ENCODE data around the gene ABHD6. TPM values are rescaled to one million over a fixed set of nuclear protein-coding genes. Genes with fewer than 3 reads are reported as not detected.

ABHD6 gene, protein sequence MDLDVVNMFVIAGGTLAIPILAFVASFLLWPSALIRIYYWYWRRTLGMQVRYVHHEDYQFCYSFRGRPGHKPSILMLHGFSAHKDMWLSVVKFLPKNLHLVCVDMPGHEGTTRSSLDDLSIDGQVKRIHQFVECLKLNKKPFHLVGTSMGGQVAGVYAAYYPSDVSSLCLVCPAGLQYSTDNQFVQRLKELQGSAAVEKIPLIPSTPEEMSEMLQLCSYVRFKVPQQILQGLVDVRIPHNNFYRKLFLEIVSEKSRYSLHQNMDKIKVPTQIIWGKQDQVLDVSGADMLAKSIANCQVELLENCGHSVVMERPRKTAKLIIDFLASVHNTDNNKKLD
- 7.1 TPM for total RNA-seq
- polyA plus RNA-seq (ENCODE audit: insufficient read depth in 1 of 8, insufficient read length in 8 of 8, low replicate concordance in 1 of 8), result 1 to 10 TPM; 3.2 to 5.4 (median 4.5) TPM
- long read RNA-seq, donor 1, partial matches to known transcripts, result 0 of 1 reads
- long read RNA-seq, donor 1, other reads (novel, unspliced or antisense), result 0 of 1 reads
- long read RNA-seq, donor 2, result 0 reads
- long read RNA-seq, donor 3, partial matches to known transcripts, result 0 of 3 reads
- long read RNA-seq, donor 3, other reads (novel, unspliced or antisense), result 0 of 3 reads
- long read RNA-seq, donor 4, partial matches to known transcripts, result 0 of 1 reads
- long read RNA-seq, donor 4, other reads (novel, unspliced or antisense), result 0 of 1 reads
- long read RNA-seq, donor 5, partial matches to known transcripts, result 8 of 10 reads
- long read RNA-seq, donor 5, other reads (novel, unspliced or antisense), result 0 of 10 reads
- long read RNA-seq, donor 6, partial matches to known transcripts, result 0 of 5 reads
- long read RNA-seq, donor 6, other reads (novel, unspliced or antisense), result 0 of 5 reads
- long read RNA-seq, donor 7, partial matches to known transcripts, result 5 of 7 reads
- long read RNA-seq, donor 7, other reads (novel, unspliced or antisense), result 0 of 7 reads
- long read RNA-seq, donor 8, result 0 reads
- long read RNA-seq, donor 9, partial matches to known transcripts, result 0 of 1 reads
- long read RNA-seq, donor 9, other reads (novel, unspliced or antisense), result 0 of 1 reads
- long read RNA-seq, donor 10, partial matches to known transcripts, result 0 of 1 reads
- long read RNA-seq, donor 10, other reads (novel, unspliced or antisense), result 0 of 1 reads
- long read RNA-seq, donor 11, partial matches to known transcripts, result 0 of 2 reads
- long read RNA-seq, donor 11, other reads (novel, unspliced or antisense), result 0 of 2 reads

DNA sequence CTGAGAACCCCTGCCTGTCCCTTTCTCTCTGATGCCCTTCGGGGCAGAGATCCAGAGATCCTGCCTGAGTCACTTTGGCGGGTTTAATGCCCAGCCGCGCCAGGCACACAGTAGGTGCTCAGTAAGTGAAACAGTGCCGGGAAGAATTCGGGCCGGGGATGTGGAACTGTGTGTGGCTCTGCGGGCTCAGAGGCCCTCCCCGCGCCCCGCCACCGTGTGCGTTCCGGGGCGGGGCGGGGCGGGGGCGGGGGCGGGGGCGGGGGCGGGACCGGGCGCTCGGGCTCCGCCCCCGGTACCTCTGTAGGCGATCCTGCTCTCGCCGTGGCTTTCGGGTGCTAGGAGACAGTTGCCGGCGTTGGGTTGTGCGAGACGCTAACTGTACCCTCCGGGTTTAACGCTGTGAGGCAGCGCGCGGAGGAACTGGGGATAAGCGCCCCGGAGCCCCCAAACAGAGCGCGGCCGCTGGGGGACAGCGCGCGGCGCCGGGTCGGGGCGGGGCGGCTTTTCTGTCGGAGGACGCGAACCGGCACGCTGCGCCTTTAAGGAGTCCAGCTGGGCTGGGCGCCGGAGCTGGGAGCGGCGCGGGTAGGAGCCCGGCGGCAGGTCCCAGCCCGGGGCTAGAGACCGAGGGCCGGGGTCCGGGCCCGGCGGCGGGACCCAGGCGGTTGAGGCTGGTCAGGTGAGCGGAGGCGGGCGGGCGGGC lies at the start of gene ABHD6:
Gene ABHD6, plus strand, starts transcription at position 555 of the 703 bp plus-strand sequence. CDS start 18,795 bp downstream, outside the sequence.
- no peaks in the 10 kb centered on the region for H3K9me3 ChIP-seq (replicated peaks; ENCODE audit: control insufficient read depth, low read depth, low read length)
- peak within 1 kb of the TSS; percentile 0 for H3K27ac ChIP-seq (ENCODE audit: low read length)
- H3K4me1 ChIP-seq (ENCODE audit: control insufficient read depth, insufficient read depth, low read length), result peaks cover 15% of the 10 kb centered on the region
- peak; percentile 85 for DNase-seq
- no peaks in the 10 kb centered on the region for H3K36me3 ChIP-seq (ENCODE audit: control insufficient read depth, insufficient read depth, low read length)
- H3K4me3 ChIP-seq (ENCODE audit: low read length), result peak within 1 kb of the TSS; percentile 80
- WGBS (ENCODE audit: insufficient coverage), result under 1% methylated on average over 71 of the region's 77 CpGs
- H3K27me3 ChIP-seq (ENCODE audit: control insufficient read depth, insufficient read depth, low read length), result peaks cover 22% of the 10 kb centered on the region

DNA sequence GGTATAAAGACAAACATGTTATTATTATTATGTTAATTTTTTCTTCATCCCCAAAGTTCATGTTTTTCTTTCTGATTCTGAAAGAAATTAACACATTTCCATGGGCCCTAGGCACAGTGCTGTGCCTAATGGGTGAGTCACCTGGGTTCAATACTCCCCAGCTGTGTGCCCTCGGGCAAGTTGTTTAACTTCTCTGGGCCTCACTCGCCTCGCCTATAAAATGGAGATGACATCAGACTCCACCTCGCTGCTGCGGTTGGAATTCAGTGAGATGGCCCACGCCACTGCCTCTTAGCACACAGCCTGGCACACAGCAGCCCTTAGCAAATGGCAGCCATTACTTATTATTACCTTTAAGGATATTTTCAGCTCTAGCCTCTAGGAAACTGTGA lies 49.4 kb upstream of the ABHD6 start:
- no peaks in the 10 kb centered on the region for H3K36me3 ChIP-seq (ENCODE audit: control insufficient read depth, insufficient read depth, low read length)
- H3K27ac ChIP-seq (ENCODE audit: low read length), result no peak overlapping the region
- DNase-seq, result no peak
- WGBS (ENCODE audit: insufficient coverage), result 81% methylated on average over 5 of the region's 6 CpGs
- no peaks in the 10 kb centered on the region for H3K27me3 ChIP-seq (ENCODE audit: control insufficient read depth, insufficient read depth, low read length)
- no peaks in the 10 kb centered on the region for H3K9me3 ChIP-seq (replicated peaks; ENCODE audit: control insufficient read depth, low read depth, low read length)
- no peak overlapping the region for H3K4me3 ChIP-seq (ENCODE audit: low read length)
- peaks cover 3% of the 10 kb centered on the region for H3K4me1 ChIP-seq (ENCODE audit: control insufficient read depth, insufficient read depth, low read length)

DNA sequence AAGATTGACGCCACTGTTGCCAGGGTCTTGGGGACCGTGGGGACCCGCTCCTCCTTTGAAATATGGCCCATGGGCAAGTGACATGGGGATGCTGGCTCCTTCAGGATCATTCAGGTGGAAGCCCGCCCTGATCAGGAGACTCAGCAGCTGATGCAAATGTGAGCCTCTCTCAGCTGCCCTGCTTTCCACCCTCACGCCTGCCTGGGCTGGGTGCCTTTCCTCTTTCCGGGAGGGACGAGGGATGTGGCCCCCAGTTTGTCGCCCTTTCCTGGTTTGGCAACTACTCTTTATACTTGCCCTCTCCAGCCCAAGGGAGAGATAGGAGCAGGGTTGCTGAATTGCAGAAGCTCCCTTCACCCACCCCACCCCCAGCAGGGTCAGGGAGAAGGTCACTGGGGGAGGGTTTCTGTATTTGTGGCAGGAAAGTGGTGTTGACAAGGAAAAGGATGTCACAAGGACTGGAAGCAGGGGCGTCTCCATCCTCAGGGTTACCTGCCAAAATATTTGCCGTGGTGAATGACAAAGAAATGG lies 48.6 kb upstream of the ABHD6 start:
- no peak overlapping the region for H3K4me3 ChIP-seq (ENCODE audit: low read length)
- DNase-seq, result peak; percentile 22
- peaks cover 3% of the 10 kb centered on the region for H3K4me1 ChIP-seq (ENCODE audit: control insufficient read depth, insufficient read depth, low read length)
- 56% methylated on average over 7 of the region's 10 CpGs for WGBS (ENCODE audit: insufficient coverage)
- no peaks in the 10 kb centered on the region for H3K27me3 ChIP-seq (ENCODE audit: control insufficient read depth, insufficient read depth, low read length)
- no peak overlapping the region for H3K27ac ChIP-seq (ENCODE audit: low read length)
- no peaks in the 10 kb centered on the region for H3K36me3 ChIP-seq (ENCODE audit: control insufficient read depth, insufficient read depth, low read length)
- no peaks in the 10 kb centered on the region for H3K9me3 ChIP-seq (replicated peaks; ENCODE audit: control insufficient read depth, low read depth, low read length)

DNA sequence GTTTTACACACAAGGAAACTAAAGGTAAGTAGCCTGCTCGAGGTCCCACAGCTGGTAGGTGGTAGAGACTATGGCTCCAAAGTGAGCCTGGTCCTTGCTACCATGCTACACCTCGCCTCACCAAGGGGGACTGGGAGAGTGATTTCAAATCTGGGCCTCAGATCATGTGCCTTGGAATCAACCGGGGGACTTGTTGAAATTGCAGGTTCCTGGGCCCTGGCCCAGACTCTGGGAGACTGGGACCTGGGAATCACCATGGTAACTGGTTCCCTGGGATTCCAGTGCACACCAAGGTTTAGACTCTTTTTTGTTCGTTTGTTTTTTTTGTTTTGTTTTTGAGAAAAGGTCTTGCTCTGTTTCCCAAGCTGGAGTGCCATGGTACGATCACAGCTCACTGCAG lies 47.9 kb upstream of the ABHD6 start:
- 63% methylated on average over 4 of the region's 5 CpGs for WGBS (ENCODE audit: insufficient coverage)

DNA sequence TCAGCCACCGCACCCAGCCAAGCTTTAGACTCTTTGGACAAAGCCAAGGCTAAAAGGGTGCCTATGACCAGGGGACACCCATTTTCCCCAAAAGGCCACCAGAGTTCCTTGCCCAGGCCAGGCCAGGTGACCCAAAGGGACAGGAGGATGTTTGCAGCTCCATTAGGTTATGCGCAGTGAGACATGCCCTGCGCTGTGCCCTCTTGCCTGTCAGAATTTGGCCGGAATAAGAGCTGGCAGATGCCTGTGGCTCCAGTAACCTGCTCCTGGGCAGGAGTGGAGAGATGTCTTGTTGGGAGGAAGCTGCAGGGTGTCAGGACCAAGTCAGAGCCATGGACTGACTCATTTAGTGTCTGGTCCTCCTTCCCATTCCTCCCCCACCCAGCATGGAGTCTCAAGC lies 47.3 kb upstream of the ABHD6 start:
- Histone ChIP-seq H3K27ac (ENCODE audit: low read length) (no peak overlapping the region), H3K27me3 (ENCODE audit: control insufficient read depth, insufficient read depth, low read length) (no peaks in the 10 kb centered on the region), H3K36me3 (ENCODE audit: control insufficient read depth, insufficient read depth, low read length) (no peaks in the 10 kb centered on the region), H3K4me1 (ENCODE audit: control insufficient read depth, insufficient read depth, low read length) (peaks cover 3% of the 10 kb centered on the region), H3K9me3 (replicated peaks; ENCODE audit: control insufficient read depth, low read depth, low read length) (no peaks in the 10 kb centered on the region), H3K4me3 (ENCODE audit: low read length) (no peak overlapping the region)
- DNase-seq, result no peak
- 95% methylated on average over 3 of the region's 4 CpGs for WGBS (ENCODE audit: insufficient coverage)

More for the DNA sequence above, 47.9 kb upstream of the ABHD6 start:
- no peak for DNase-seq
- Histone ChIP-seq H3K4me3 (ENCODE audit: low read length) (no peak overlapping the region), H3K27me3 (ENCODE audit: control insufficient read depth, insufficient read depth, low read length) (no peaks in the 10 kb centered on the region), H3K27ac (ENCODE audit: low read length) (no peak overlapping the region), H3K9me3 (replicated peaks; ENCODE audit: control insufficient read depth, low read depth, low read length) (no peaks in the 10 kb centered on the region), H3K4me1 (ENCODE audit: control insufficient read depth, insufficient read depth, low read length) (peaks cover 3% of the 10 kb centered on the region), H3K36me3 (ENCODE audit: control insufficient read depth, insufficient read depth, low read length) (no peaks in the 10 kb centered on the region)

DNA sequence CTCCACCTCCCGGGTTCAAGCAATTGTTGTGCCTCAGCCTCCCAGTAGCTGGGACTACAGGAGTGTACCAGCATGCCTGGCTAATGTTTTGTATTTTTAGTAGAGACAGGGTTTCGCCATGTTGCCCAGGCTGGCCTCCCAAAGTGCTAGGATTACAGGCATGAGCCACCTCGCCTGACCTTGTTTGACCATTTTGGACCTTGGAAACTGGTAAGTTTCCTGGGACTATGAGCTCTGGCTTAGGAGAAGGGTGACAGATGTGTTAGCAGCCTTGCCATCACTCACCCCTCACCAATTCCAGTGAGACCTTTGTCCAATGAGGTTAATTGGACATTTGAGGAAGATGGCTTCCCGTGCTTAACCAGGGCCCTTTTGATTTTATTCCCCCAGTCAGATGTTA lies 46.7 kb upstream of the ABHD6 start:
- H3K27ac ChIP-seq (ENCODE audit: low read length), result no peak overlapping the region
- no peaks in the 10 kb centered on the region for H3K9me3 ChIP-seq (replicated peaks; ENCODE audit: control insufficient read depth, low read depth, low read length)
- H3K27me3 ChIP-seq (ENCODE audit: control insufficient read depth, insufficient read depth, low read length), result no peaks in the 10 kb centered on the region
- WGBS (ENCODE audit: insufficient coverage), result 93% methylated on average over 2 of the region's 4 CpGs
- no peak for DNase-seq
- H3K4me3 ChIP-seq (ENCODE audit: low read length), result no peak overlapping the region
- H3K4me1 ChIP-seq (ENCODE audit: control insufficient read depth, insufficient read depth, low read length), result peaks cover 3% of the 10 kb centered on the region
- no peaks in the 10 kb centered on the region for H3K36me3 ChIP-seq (ENCODE audit: control insufficient read depth, insufficient read depth, low read length)

DNA sequence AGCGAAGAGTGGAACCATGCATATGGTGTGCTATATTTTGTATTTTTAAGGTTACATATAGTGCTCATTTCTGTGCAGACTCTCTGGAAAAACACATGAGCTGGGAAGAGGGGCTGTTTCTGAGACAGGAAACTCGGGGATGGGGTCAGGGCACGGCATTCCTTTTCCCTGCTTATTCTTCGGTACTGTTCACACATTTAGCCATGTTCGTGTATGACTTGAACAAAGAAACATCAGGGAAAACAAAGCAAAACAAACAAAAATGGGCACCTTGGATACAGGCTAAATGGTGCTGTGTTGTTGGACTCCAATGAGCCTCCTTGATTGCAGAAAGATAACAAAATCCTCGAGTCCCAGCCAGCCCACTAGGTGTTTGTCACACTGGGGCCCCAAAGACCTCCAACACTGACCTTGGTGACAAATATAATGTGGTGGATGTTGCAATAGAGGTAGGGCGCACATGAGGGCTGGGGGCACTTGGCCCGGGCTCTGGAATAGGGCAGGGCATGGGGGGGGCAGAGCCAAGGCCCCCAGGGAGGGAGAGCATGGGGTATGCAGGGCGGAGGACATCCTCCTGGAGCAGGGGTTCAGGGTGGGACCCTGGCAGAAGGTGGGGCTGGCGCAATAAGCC lies 46.1 kb upstream of the ABHD6 start:
- WGBS (ENCODE audit: insufficient coverage), result 68% methylated on average over 6 of the region's 10 CpGs
- Histone ChIP-seq H3K27me3 (ENCODE audit: control insufficient read depth, insufficient read depth, low read length) (no peaks in the 10 kb centered on the region), H3K9me3 (replicated peaks; ENCODE audit: control insufficient read depth, low read depth, low read length) (no peaks in the 10 kb centered on the region), H3K4me3 (ENCODE audit: low read length) (no peak overlapping the region), H3K36me3 (ENCODE audit: control insufficient read depth, insufficient read depth, low read length) (no peaks in the 10 kb centered on the region), H3K27ac (ENCODE audit: low read length) (no peak overlapping the region), H3K4me1 (ENCODE audit: control insufficient read depth, insufficient read depth, low read length) (peaks cover 3% of the 10 kb centered on the region)
- DNase-seq, result no peak

DNA sequence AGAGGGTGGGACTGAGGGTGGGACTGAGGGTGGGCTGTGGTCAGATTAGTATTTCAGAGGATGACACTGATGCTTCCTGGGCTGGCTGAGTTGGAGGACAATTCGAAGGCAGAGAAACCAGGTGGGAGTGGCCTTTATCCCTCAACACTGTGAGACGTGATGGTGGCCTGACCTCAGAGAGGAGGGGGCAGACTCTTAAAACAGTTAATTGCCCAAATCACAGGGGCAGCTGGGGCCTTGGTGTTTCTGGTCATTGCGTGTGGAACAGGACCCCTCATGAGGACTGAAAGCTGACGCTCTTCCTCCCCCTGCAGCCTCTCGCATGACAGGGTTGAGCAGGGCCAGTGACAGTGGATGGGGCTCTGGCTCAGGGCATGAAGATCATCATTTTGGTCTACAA lies 45.5 kb upstream of the ABHD6 start:
- Histone ChIP-seq H3K27ac (ENCODE audit: low read length) (no peak overlapping the region), H3K9me3 (replicated peaks; ENCODE audit: control insufficient read depth, low read depth, low read length) (no peaks in the 10 kb centered on the region), H3K4me3 (ENCODE audit: low read length) (no peak overlapping the region), H3K27me3 (ENCODE audit: control insufficient read depth, insufficient read depth, low read length) (no peaks in the 10 kb centered on the region), H3K36me3 (ENCODE audit: control insufficient read depth, insufficient read depth, low read length) (no peaks in the 10 kb centered on the region), H3K4me1 (ENCODE audit: control insufficient read depth, insufficient read depth, low read length) (peaks cover 3% of the 10 kb centered on the region)
- 34% methylated on average over 3 of the region's 5 CpGs for WGBS (ENCODE audit: insufficient coverage)
- no peak for DNase-seq

Measured in muscle of leg (tissue), 16 donors.